ENCODE results near the gene INTS1.

Gene INTS1

DNA sequence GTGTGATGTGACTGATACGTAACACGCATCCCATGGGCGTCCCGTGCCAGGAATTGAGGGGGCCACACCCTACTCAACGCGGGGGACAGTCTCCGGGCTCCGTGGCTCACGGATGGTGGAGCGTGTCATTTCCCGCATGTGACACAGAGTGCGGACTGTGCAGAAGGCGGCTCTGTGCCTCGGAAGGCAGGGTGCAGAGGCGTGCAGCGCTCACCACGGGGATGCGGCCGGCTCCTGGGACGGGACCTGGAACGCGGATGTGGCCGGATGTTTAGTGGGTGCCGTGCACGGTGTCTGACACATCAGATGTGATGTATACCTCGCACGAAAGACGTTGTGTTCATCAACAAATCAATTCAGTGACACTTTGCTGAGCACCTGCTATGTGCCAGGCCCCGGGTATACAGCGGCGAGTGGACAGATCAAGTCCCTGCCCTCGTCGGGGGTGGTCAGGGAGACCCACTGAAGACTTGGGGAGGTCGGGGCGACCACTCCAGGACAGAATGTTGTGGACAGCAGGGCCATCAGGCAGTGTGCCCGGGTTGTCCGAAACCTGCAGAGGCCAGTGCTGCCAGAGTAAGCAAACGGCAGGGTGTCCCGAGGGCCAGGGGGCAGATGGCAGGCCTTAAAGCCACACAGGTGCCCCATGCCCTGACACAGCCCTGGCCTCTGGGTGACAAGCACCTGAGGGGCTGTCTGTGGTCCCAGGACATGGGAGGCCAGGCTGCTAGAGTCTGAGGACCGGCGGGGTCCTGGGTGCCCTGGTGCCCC is 83.0 kb downstream of the INTS1 start:
- no peak for DNase-seq
- peaks cover 23% of the 10 kb centered on the region for H3K4me1 Mint-ChIP-seq (ENCODE audit: low read depth)
- peaks cover 16% of the 10 kb centered on the region for H3K27me3 Mint-ChIP-seq
- no peak overlapping the region for H3K4me3 Mint-ChIP-seq
- no peaks in the 10 kb centered on the region for H3K9me3 Mint-ChIP-seq
- H3K36me3 Mint-ChIP-seq (ENCODE audit: low read depth), result no peaks in the 10 kb centered on the region
- H3K27ac Mint-ChIP-seq, result no peak overlapping the region

All from activated T-cell treated with anti-CD3 and anti-CD28 coated beads, Interleukin-2, amount 50 U/mL, for 24 hours (primary cell).